K562 (cell line): Measurements from ENCODE around the gene ADORA3. TPM values are rescaled to one million over a fixed set of nuclear protein-coding genes. Genes with fewer than 3 reads are reported as not detected.

Experiments
- BRCA1 ChIP-seq, 2 experiments: fragments of 450-650 bp in 1 of 2; sonication (generic) in 1 of 2; formaldehyde crosslinking in 1 of 2; IDR thresholded peaks; 2 replicates each; pipeline versions ENCODE4 v1.5.0 to v1.6.1; 2017 to 2020; ENCODE audit warnings: mild to moderate bottlenecking in 1 of 2, missing genetic modification reagents in 1 of 2
- FOXA3 ChIP-seq, 2 experiments: fragments of 450-650 bp in 1 of 2; sonication (generic) in 1 of 2; formaldehyde crosslinking; IDR thresholded peaks in 1 of 2; conservative IDR thresholded peaks in 1 of 2; 2 replicates each; pipeline versions ENCODE4 v1.4.0 to v1.8.0; 2020 to 2022; ENCODE audit warnings: mild to moderate bottlenecking in 2 of 2, missing genetic modification reagents in 1 of 2
- FOXM1 ChIP-seq, 2 experiments: fragments of 450-650 bp in 1 of 2; sonication (generic) in 1 of 2; formaldehyde crosslinking in 1 of 2; IDR thresholded peaks; 2 replicates each; pipeline versions ENCODE4 v1.6.1 to v1.9.0; 2017 to 2022; ENCODE audit warnings: low read depth in 2 of 2, mild to moderate bottlenecking in 2 of 2, missing genetic modification reagents in 1 of 2, moderate library complexity in 1 of 2
- HDAC3 ChIP-seq: fragments of 450-650 bp; IDR thresholded peaks from 2 replicates; pipeline ENCODE4 v1.6.1; 2018; ENCODE audit warnings: borderline replicate concordance, mild to moderate bottlenecking, moderate library complexity; ENCODE audit not compliant: partially characterized antibody
- IFI16 ChIP-seq: fragments of 250-450 bp; sonication (Bioruptor Pico); IDR thresholded peaks from 2 replicates; pipeline ENCODE4 v2.1.2; 2022; ENCODE audit warnings: mild to moderate bottlenecking, inconsistent platforms
- JUN ChIP-seq, 2 experiments: sonication (generic) in 1 of 2; formaldehyde crosslinking in 1 of 2; IDR thresholded peaks; 2 replicates each; pipeline versions ENCODE4 v1.6.1 to v1.8.0; 2012 to 2022; ENCODE audit warnings: borderline replicate concordance in 2 of 2, mild to moderate bottlenecking in 2 of 2, improper control_type of control experiment in 1 of 2, low read depth in 1 of 2, low read length in 1 of 2, missing genetic modification reagents in 1 of 2
- MCM7 ChIP-seq, 2 experiments: fragments of 450-650 bp; IDR thresholded peaks; 2 replicates each; pipeline ENCODE4 v1.6.1; 2016 to 2018
- MEIS2 ChIP-seq: fragments of 450-650 bp; IDR thresholded peaks from 2 replicates; pipeline ENCODE4 v1.6.1; 2014; ENCODE audit warnings: mild to moderate bottlenecking; ENCODE audit not compliant: partially characterized antibody
- NCOA2 ChIP-seq, 2 experiments: fragments of 450-650 bp; IDR thresholded peaks; 2 replicates each; pipeline ENCODE4 v1.6.1; 2018; ENCODE audit warnings: mild to moderate bottlenecking in 2 of 2, moderate library complexity in 1 of 2; ENCODE audit not compliant: partially characterized antibody in 2 of 2
- NR2C2 ChIP-seq, 2 experiments: fragments of 200-800 bp in 1 of 2; sonication (Bioruptor generic) in 1 of 2; sonication (generic) in 1 of 2; formaldehyde crosslinking in 1 of 2; IDR thresholded peaks; 2 replicates each; pipeline versions ENCODE4 v1.6.1 to v1.8.0; 2016 to 2022; ENCODE audit warnings: mild to moderate bottlenecking in 1 of 2, missing compliant biosample characterization in 1 of 2, missing genetic modification characterization in 1 of 2, missing genetic modification reagents in 1 of 2
- PML ChIP-seq: IDR thresholded peaks from 2 replicates; pipeline ENCODE4 v1.6.1; 2012; ENCODE audit warnings: low read length, inconsistent platforms
- PPARD ChIP-seq: fragments of 250-450 bp; sonication (Bioruptor Pico); IDR thresholded peaks from 2 replicates; pipeline ENCODE4 v1.8.0; 2022; ENCODE audit warnings: inconsistent platforms, mild to moderate bottlenecking, moderate library complexity
- RAD51 ChIP-seq: fragments of 450-650 bp; IDR thresholded peaks from 2 replicates; pipeline ENCODE4 v1.7.1; 2016; ENCODE audit warnings: low read depth, mild to moderate bottlenecking, borderline replicate concordance
- TARDBP ChIP-seq: fragments of 450-650 bp; IDR thresholded peaks from 2 replicates; pipeline ENCODE4 v1.6.1; 2016
- TOE1 ChIP-seq, 2 experiments: fragments of 450-650 bp in 1 of 2; sonication (generic) in 1 of 2; formaldehyde crosslinking in 1 of 2; IDR thresholded peaks; 2 replicates each; pipeline versions ENCODE4 v1.7.1 to v1.8.0; 2016 to 2022; ENCODE audit warnings: borderline replicate concordance in 2 of 2, mild to moderate bottlenecking in 2 of 2, antibody characterized with exemption in 1 of 2, inconsistent platforms in 1 of 2, low read depth in 1 of 2, missing genetic modification reagents in 1 of 2, moderate library complexity in 1 of 2
- TSC22D4 ChIP-seq: fragments of 450-650 bp; IDR thresholded peaks from 2 replicates; pipeline ENCODE4 v1.6.1; 2016; ENCODE audit warnings: missing genetic modification characterization, missing biosample characterization, control low read depth
- ZNF436 ChIP-seq: fragments of 250-450, 450-650 bp; sonication (Bioruptor Pico); formaldehyde crosslinking; IDR thresholded peaks from 2 replicates; pipeline ENCODE4 v1.7.0; 2020; ENCODE audit warnings: mild to moderate bottlenecking
- polyA plus RNA-seq, 8 experiments: library from polyadenylated mRNA; depleted of rRNA in 4 of 8; stranded (reverse) in 5 of 8; unstranded in 3 of 8; fragments of >200 nt; fragmentation: Nextera tagmentation in 2 of 8; fragmentation: Illumina TruSeq in 1 of 8; extraction: Ambion mirVana in 2 of 8; extraction: Trizol in 1 of 8; gene quantifications; 2 replicates each; pipeline versions ENCODE4 v1.2.1 to v1.2.3, GENCODE V29; 2011 to 2014; ENCODE audit warnings: inconsistent platforms in 1 of 8, missing spikeins in 1 of 8
- total RNA-seq, 7 experiments: library from RNA; depleted of rRNA in 6 of 7; stranded (reverse); fragments of >200 nt in 6 of 7; fragmentation: Illumina TruSeq in 2 of 7; extraction: Trizol in 2 of 7; gene quantifications; 2 replicates each; pipeline versions ENCODE4 v1.2.1 to v1.2.3, GENCODE V29; 2011 to 2021; ENCODE audit warnings: low replicate concordance in 1 of 7
- TF ChIP-seq, protein P1 (sequence below): fragments of 450-650 bp; conservative IDR thresholded peaks from 2 replicates; pipeline ENCODE4 v1.6.1; 2016; ENCODE audit warnings: missing genetic modification characterization, low read depth, mild to moderate bottlenecking, control low read depth, missing compliant biosample characterization
- TF ChIP-seq, protein P2 (sequence below): sonication (generic); formaldehyde crosslinking; IDR thresholded peaks from 2 replicates; pipeline ENCODE4 v1.8.0; 2023; ENCODE audit warnings: mild to moderate bottlenecking, missing genetic modification reagents

ADORA3 gene
- total and polyA plus RNA-seq, 9 of the 15 experiments (the other 6 are each of a cell fraction or from before 2014, with no cell fraction given): 0.09 to 0.35 (median 0.16) TPM; not detected in 3

DNA sequence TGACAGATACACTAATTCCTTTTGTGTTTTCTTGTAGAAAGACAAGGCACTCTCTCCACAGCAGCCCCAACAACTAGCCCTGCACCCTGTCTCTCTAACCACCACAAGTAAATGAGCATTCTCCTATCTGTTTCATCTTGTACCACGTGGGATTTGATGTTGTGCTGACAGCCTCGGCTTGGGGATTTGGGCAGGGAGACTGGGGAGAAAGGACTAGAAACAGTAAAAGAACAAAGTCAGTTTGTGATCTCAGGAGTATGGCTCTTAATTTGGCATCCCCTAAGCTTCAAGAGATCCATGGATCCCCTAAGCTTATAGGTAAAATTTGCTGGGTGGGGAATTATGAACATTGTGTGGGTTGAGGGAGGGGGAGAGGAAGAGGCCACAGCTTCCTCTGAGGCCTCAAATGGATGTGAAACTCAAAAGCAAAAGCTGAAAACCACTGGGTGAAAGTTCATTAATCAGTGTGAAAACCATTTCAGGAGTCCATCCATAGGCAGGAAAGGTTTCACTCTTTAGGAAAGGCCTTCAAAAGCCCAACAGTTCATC lies 26.6 kb downstream of the ADORA3 start (continued):
- TF ChIP-seq FOXM1 (IDR thresholded peaks at IDR 0.05; ENCODE audit: low read depth) (no peak), FOXM1 (CRISPR knock-in tag; IDR thresholded peaks at IDR 0.05; ENCODE audit: low read depth) (no peak), IFI16 (CRISPR knock-in tag) (no peak), PML (no peak), BRCA1 (IDR thresholded peaks at IDR 0.05) (no peak), BRCA1 (CRISPR knock-in tag; IDR thresholded peaks at IDR 0.05) (no peak), NCOA2 (IDR thresholded peaks at IDR 0.05; ENCODE audit: partially characterized antibody in 2 of 2) (no peak), NR2C2 (CRISPR knock-in tag; IDR thresholded peaks at IDR 0.05) (no peak), NR2C2 (tag; IDR thresholded peaks at IDR 0.05) (peak; percentile 77; the same call in 1 of the 2 replicates), FOXA3 (CRISPR knock-in tag; conservative IDR thresholded peaks at IDR 0.05 in 1 of 2, IDR thresholded peaks at IDR 0.05 in 1 of 2) (no peak), ZNF436 (CRISPR knock-in tag) (no peak), TSC22D4 (no peak), JUN (IDR thresholded peaks at IDR 0.05; ENCODE audit: borderline replicate concordance, low read depth, low read length) (no peak), JUN (CRISPR knock-in tag; IDR thresholded peaks at IDR 0.05; ENCODE audit: borderline replicate concordance) (no peak), PPARD (CRISPR knock-in tag) (no peak), HDAC3 (no peak), RAD51 (peak; percentile 64), TARDBP (no peak), TOE1 (IDR thresholded peaks at IDR 0.05; ENCODE audit: borderline replicate concordance) (no peak), TOE1 (CRISPR knock-in tag; IDR thresholded peaks at IDR 0.05; ENCODE audit: borderline replicate concordance, low read depth) (no peak), MCM7 (IDR thresholded peaks at IDR 0.05) (no peak), MEIS2 (peak; percentile 85)
- TF ChIP-seq, protein P1, sequence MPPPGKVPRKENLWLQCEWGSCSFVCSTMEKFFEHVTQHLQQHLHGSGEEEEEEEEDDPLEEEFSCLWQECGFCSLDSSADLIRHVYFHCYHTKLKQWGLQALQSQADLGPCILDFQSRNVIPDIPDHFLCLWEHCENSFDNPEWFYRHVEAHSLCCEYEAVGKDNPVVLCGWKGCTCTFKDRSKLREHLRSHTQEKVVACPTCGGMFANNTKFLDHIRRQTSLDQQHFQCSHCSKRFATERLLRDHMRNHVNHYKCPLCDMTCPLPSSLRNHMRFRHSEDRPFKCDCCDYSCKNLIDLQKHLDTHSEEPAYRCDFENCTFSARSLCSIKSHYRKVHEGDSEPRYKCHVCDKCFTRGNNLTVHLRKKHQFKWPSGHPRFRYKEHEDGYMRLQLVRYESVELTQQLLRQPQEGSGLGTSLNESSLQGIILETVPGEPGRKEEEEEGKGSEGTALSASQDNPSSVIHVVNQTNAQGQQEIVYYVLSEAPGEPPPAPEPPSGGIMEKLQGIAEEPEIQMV (tag): no peak
- TF ChIP-seq, protein P2, sequence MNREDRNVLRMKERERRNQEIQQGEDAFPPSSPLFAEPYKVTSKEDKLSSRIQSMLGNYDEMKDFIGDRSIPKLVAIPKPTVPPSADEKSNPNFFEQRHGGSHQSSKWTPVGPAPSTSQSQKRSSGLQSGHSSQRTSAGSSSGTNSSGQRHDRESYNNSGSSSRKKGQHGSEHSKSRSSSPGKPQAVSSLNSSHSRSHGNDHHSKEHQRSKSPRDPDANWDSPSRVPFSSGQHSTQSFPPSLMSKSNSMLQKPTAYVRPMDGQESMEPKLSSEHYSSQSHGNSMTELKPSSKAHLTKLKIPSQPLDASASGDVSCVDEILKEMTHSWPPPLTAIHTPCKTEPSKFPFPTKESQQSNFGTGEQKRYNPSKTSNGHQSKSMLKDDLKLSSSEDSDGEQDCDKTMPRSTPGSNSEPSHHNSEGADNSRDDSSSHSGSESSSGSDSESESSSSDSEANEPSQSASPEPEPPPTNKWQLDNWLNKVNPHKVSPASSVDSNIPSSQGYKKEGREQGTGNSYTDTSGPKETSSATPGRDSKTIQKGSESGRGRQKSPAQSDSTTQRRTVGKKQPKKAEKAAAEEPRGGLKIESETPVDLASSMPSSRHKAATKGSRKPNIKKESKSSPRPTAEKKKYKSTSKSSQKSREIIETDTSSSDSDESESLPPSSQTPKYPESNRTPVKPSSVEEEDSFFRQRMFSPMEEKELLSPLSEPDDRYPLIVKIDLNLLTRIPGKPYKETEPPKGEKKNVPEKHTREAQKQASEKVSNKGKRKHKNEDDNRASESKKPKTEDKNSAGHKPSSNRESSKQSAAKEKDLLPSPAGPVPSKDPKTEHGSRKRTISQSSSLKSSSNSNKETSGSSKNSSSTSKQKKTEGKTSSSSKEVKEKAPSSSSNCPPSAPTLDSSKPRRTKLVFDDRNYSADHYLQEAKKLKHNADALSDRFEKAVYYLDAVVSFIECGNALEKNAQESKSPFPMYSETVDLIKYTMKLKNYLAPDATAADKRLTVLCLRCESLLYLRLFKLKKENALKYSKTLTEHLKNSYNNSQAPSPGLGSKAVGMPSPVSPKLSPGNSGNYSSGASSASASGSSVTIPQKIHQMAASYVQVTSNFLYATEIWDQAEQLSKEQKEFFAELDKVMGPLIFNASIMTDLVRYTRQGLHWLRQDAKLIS (CRISPR knock-in tag): no peak
